ENCODE results near the gene ADK. TPM values are rescaled to one million over a fixed set of nuclear protein-coding genes. Genes with fewer than 3 reads are reported as not detected.

ADK gene
- total RNA-seq, 1 experiment from 2014 or later: 33.6 TPM

- no peak for DNase-seq (ENCODE audit: low read depth)
Observed at GRCh38 chr10:74733612-74734011, 582.6 kb downstream of the ADK start.

- DNase-seq (ENCODE audit: low read depth): no peak
Observed at GRCh38 chr10:74736029-74736428, 585.0 kb downstream of the ADK start.

- no peak for DNase-seq (ENCODE audit: low read depth)
Observed at GRCh38 chr10:74738052-74738451, 587.0 kb downstream of the ADK start.

GRCh38 chr10:74738542-74738941 is 587.5 kb downstream of the ADK start:
- no peak for DNase-seq (ENCODE audit: low read depth)

GRCh38 chr10:74738985-74739567 is 588.1 kb downstream of the ADK start:
- DNase-seq (ENCODE audit: low read depth): no peak

- DNase-seq (ENCODE audit: low read depth): no peak
Observed at GRCh38 chr10:74743401-74743800, 592.4 kb downstream of the ADK start.

- no peak for DNase-seq (ENCODE audit: low read depth)
Observed at GRCh38 chr10:74745449-74745848, 594.4 kb downstream of the ADK start.

GRCh38 chr10:74746813-74747212 is 595.8 kb downstream of the ADK start:
- DNase-seq (ENCODE audit: low read depth): no peak

- no peak for DNase-seq (ENCODE audit: low read depth)
Observed at GRCh38 chr10:74748468-74749031, 597.5 kb downstream of the ADK start.

- DNase-seq (ENCODE audit: low read depth): no peak
Observed at GRCh38 chr10:74750848-74751274, 599.8 kb downstream of the ADK start.

GRCh38 chr10:74752371-74753040 is 601.5 kb downstream of the ADK start:
- DNase-seq (ENCODE audit: low read depth): no peak

GRCh38 chr10:74753442-74754211 is 602.6 kb downstream of the ADK start:
- DNase-seq (ENCODE audit: low read depth): no peak

GRCh38 chr10:74754381-74754821 is 603.4 kb downstream of the ADK start:
- DNase-seq (ENCODE audit: low read depth): no peak

GRCh38 chr10:74755273-74755672 is 604.3 kb downstream of the ADK start:
- no peak for DNase-seq (ENCODE audit: low read depth)

Other genes starting within 250 kb of the ADK start
- 614 and 683 TPM in 2 replicates for gene PLAU, start 240.1 kb upstream of the ADK start, total RNA-seq (2014; rRNA removed)
- 147 and 163 TPM in 2 replicates for gene VCL, start 153.1 kb upstream of the ADK start, total RNA-seq (2014; rRNA removed)
- 27.1 and 31.7 TPM in 2 replicates for gene AP3M1, start 393 bp upstream of the ADK start, total RNA-seq (2014; rRNA removed)

All from LHCN-M2 (cell line).